ENCODE data around the gene XXYLT1.
"Not testable (repeated sequence)": the region's sequence is repeated elsewhere in the genome, so short reads cannot be mapped to it uniquely, and the experiment has no call there.

Gene XXYLT1

GRCh38 chr3:195249858-195250464 lies 21.0 kb downstream of the XXYLT1 start:
- no peak for DNase-seq

- no peak for DNase-seq
These were observed 21.7 kb downstream of the XXYLT1 start for GRCh38 chr3:195249057-195249770.

- no peak for DNase-seq
These were observed 22.7 kb downstream of the XXYLT1 start for GRCh38 chr3:195248281-195248680.

- no peak for DNase-seq
These were observed 23.1 kb downstream of the XXYLT1 start for GRCh38 chr3:195247863-195248189.

- DNase-seq = no peak
These were observed 23.7 kb downstream of the XXYLT1 start for GRCh38 chr3:195247086-195247862.

GRCh38 chr3:195246581-195246995 lies 24.4 kb downstream of the XXYLT1 start:
- no peak for DNase-seq

- DNase-seq = no peak
These were observed 25.4 kb downstream of the XXYLT1 start for GRCh38 chr3:195245531-195245951.

- no peak for DNase-seq
These were observed 29.2 kb downstream of the XXYLT1 start for GRCh38 chr3:195241592-195242355.

- DNase-seq = no peak
These were observed 30.0 kb downstream of the XXYLT1 start for GRCh38 chr3:195240939-195241338.

GRCh38 chr3:195240171-195240701 lies 30.7 kb downstream of the XXYLT1 start:
- no peak for DNase-seq

GRCh38 chr3:195239121-195239520 lies 31.8 kb downstream of the XXYLT1 start:
- DNase-seq = no peak

- DNase-seq = no peak
These were observed 32.3 kb downstream of the XXYLT1 start for GRCh38 chr3:195238586-195239118.

GRCh38 chr3:195238081-195238571 lies 32.8 kb downstream of the XXYLT1 start:
- DNase-seq = no peak

- DNase-seq = no peak
These were observed 34.0 kb downstream of the XXYLT1 start for GRCh38 chr3:195236801-195237570.

- no peak for DNase-seq
These were observed 34.7 kb downstream of the XXYLT1 start for GRCh38 chr3:195236076-195236798.

GRCh38 chr3:195230244-195230643 lies 40.7 kb downstream of the XXYLT1 start:
- no peak for DNase-seq

GRCh38 chr3:195228886-195229285 lies 42.1 kb downstream of the XXYLT1 start:
- not testable (repeated sequence) for DNase-seq

GRCh38 chr3:195227871-195228270 lies 43.1 kb downstream of the XXYLT1 start:
- DNase-seq = no peak

GRCh38 chr3:195226900-195227447 lies 44.0 kb downstream of the XXYLT1 start:
- DNase-seq = no peak

GRCh38 chr3:195226445-195226844 lies 44.5 kb downstream of the XXYLT1 start:
- DNase-seq = no peak

All from KG1 (cell line).